CD8-positive, alpha-beta memory T cell (primary cell): ENCODE data around the gene ANP32E. TPM values are rescaled to one million over a fixed set of nuclear protein-coding genes. Genes with fewer than 3 reads are reported as not detected.
A peak's percentile ranks its signal among the peaks of the same experiment; 100 is the strongest.
"Not testable (repeated sequence)": the region's sequence is repeated elsewhere in the genome, so short reads cannot be mapped to it uniquely, and the experiment has no call there.

Experiments
- CTCF ChIA-PET: fragments of 350-600 bp; sonication (Branson Sonifier 250); formaldehyde crosslinking; loops from one replicate; lab custom pipeline; 2021; ENCODE audit warnings: antibody characterized with exemption; lab: Charles Lee
- POLR2A ChIA-PET: fragments of 350-600 bp; sonication (Branson Sonifier 250); formaldehyde crosslinking; loops from one replicate; lab custom pipeline; 2021; ENCODE audit warnings: antibody characterized with exemption; lab: Charles Lee
- DNase-seq, 5 donors: peaks; one replicate each; pipeline versions ENCODE4 v3.0.0 to v3.0.0-alpha.2; 2020 to 2022; ENCODE audit warnings: mixed read lengths in 1 of 5
- H3K27ac ChIP-seq: one replicate; pipeline ENCODE4 v1.7.0; 2013; ENCODE audit warnings: low read depth, mild to moderate bottlenecking, low read length, moderate library complexity
- H3K27me3 ChIP-seq: 2 replicates; pipeline ENCODE4 v1.7.0; 2013; ENCODE audit warnings: low read length, mild to moderate bottlenecking; ENCODE audit not compliant: insufficient read depth, poor library complexity, severe bottlenecking
- H3K36me3 ChIP-seq: 2 replicates; pipeline ENCODE4 v1.7.0; 2013; ENCODE audit warnings: mild to moderate bottlenecking, low read length, moderate library complexity; ENCODE audit not compliant: insufficient read depth
- H3K4me1 ChIP-seq: 2 replicates; pipeline ENCODE4 v1.7.0; 2013; ENCODE audit warnings: mild to moderate bottlenecking, low read length, moderate library complexity; ENCODE audit not compliant: insufficient read depth
- H3K4me3 ChIP-seq: 2 replicates; pipeline ENCODE4 v1.7.0; 2013; ENCODE audit warnings: mild to moderate bottlenecking, low read length
- H3K9me3 ChIP-seq: 2 replicates; pipeline ENCODE4 v1.7.0; 2013; ENCODE audit warnings: mild to moderate bottlenecking, low read length
- H3K27ac Mint-ChIP-seq, 8 donors: one replicate each; pipeline ENCODE4 v1.8.0; 2020 to 2021; ENCODE audit warnings: mixed read lengths in 8 of 8, mild to moderate bottlenecking in 6 of 8, inconsistent platforms in 3 of 8, moderate library complexity in 3 of 8
- H3K27me3 Mint-ChIP-seq, 2 donors: one replicate each; pipeline ENCODE4 v1.8.0; 2020 to 2021; ENCODE audit warnings: mixed read lengths in 2 of 2, mild to moderate bottlenecking in 1 of 2, moderate library complexity in 1 of 2
- H3K36me3 Mint-ChIP-seq, 3 donors: one replicate each; pipeline ENCODE4 v1.8.0; 2020 to 2021; ENCODE audit warnings: mixed read lengths in 3 of 3, inconsistent platforms in 1 of 3, mild to moderate bottlenecking in 1 of 3
- H3K4me1 Mint-ChIP-seq, 3 donors: one replicate each; pipeline ENCODE4 v1.8.0; 2020 to 2021; ENCODE audit warnings: mixed read lengths in 3 of 3, inconsistent platforms in 1 of 3, mild to moderate bottlenecking in 1 of 3
- H3K4me3 Mint-ChIP-seq, 7 donors: one replicate each; pipeline ENCODE4 v1.8.0; 2020 to 2021; ENCODE audit warnings: mixed read lengths in 7 of 7, mild to moderate bottlenecking in 6 of 7, moderate library complexity in 4 of 7, inconsistent platforms in 2 of 7
- H3K9me3 Mint-ChIP-seq, 5 donors: one replicate each; pipeline ENCODE4 v1.8.0; 2020 to 2022; ENCODE audit warnings: mixed read lengths in 5 of 5, mild to moderate bottlenecking in 3 of 5, moderate library complexity in 2 of 5, inconsistent platforms in 1 of 5
- polyA plus RNA-seq: library from polyadenylated mRNA; unstranded; fragments of 300-500 nt; fragmentation: Illumina TruSeq; gene quantifications from one replicate; pipeline ENCODE4 v1.2.3, GENCODE V29; 2021
- total RNA-seq, 2 experiments: library from RNA; stranded (reverse); gene quantifications; one replicate each; pipeline ENCODE4 v1.2.3, GENCODE V29; 2021

ANP32E gene
- total and polyA plus RNA-seq, 3 experiments from 2014 or later, result 57.9 to 154 (median 154) TPM

GRCh38 chr1:150186789-150187559, 48.9 kb downstream of the ANP32E start:
- H3K27ac ChIP-seq, result no peak overlapping the region
- H3K27ac Mint-ChIP-seq, result peak overlapping the region in 6 of 8 donors; percentile 35 to 72 (median 62)
- H3K9me3 ChIP-seq, result no peaks in the 10 kb centered on the region
- peak in 2 of 5 donors; percentile 45 to 59 for DNase-seq
- no peaks in the 10 kb centered on the region for H3K4me1 ChIP-seq
- no peaks in the 10 kb centered on the region for H3K9me3 Mint-ChIP-seq
- H3K36me3 ChIP-seq, result no peaks in the 10 kb centered on the region
- H3K4me3 ChIP-seq, result no peak overlapping the region
- H3K27me3 Mint-ChIP-seq, result peaks cover 0 to 6% of the 10 kb centered on the region in 2 donors
- H3K4me3 Mint-ChIP-seq, result peak overlapping the region in 5 of 7 donors; percentile 4 to 62 (median 33)
- ChIA-PET CTCF (interaction anchor here (0.6 to 3.5 kb wide), 33 partner anchors 9 to 299 kb away, joined by 3 to 42 read pairs (median 4); partner anchors contain the start of genes ANP32E, BOLA1, PLEKHO1 and VPS45), POLR2A (interaction anchor here (0.6 to 2.0 kb wide), 7 partner anchors 114 to 505 kb away, joined by 3 to 15 read pairs (median 4); a partner anchor contains a TSS)
- no peaks in the 10 kb centered on the region for H3K27me3 ChIP-seq
- no peaks in the 10 kb centered on the region for H3K36me3 Mint-ChIP-seq
- H3K4me1 Mint-ChIP-seq, result peaks cover 7 to 13% (median 10%) of the 10 kb centered on the region in 3 donors

DNA sequence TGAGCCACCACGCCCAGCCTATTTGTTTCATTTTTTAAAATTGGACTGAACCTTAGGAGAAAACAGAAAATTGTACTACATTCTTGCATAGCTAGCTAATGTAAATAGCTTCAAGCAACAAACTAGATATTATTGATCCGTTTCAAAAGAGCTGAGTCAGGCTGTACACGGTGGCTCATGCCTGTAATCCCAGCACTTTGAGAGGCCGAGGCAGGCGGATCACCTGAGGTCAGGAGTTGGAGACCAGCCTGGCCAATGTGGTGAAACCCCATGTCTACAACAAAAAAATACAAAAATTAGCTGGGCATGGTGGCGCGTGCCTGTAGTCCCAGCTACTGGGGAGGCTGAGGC, 49.5 kb downstream of the ANP32E start:
- Mint-ChIP-seq H3K27ac (peak overlapping the region in 2 of 8 donors; percentile 68 to 72), H3K4me1 (peaks cover 7 to 13% (median 10%) of the 10 kb centered on the region in 3 donors)
- POLR2A ChIA-PET, result interaction anchor here (0.7 to 2.0 kb wide), 3 partner anchors 113 to 299 kb away, joined by 4 to 15 read pairs (median 14); a partner anchor contains a TSS
- H3K4me3 Mint-ChIP-seq, H3K9me3 ChIP-seq, H3K36me3 ChIP-seq, H3K36me3 Mint-ChIP-seq, H3K27me3 Mint-ChIP-seq, H3K4me1 ChIP-seq, H3K27me3 ChIP-seq, H3K4me3 ChIP-seq, H3K27ac ChIP-seq, H3K9me3 Mint-ChIP-seq, DNase-seq: not testable (repeated sequence)
- CTCF ChIA-PET, result interaction anchor here (0.8 to 3.5 kb wide), 20 partner anchors 11 to 298 kb away, joined by 3 to 42 read pairs (median 6); partner anchors contain the start of genes PLEKHO1 and VPS45

- H3K9me3 Mint-ChIP-seq, result no peaks in the 10 kb centered on the region
- no peak overlapping the region for H3K27ac Mint-ChIP-seq
- no peak overlapping the region for H3K4me3 Mint-ChIP-seq
- no peaks in the 10 kb centered on the region for H3K4me1 ChIP-seq
- H3K36me3 ChIP-seq, result no peaks in the 10 kb centered on the region
- DNase-seq, result no peak
- H3K36me3 Mint-ChIP-seq, result no peaks in the 10 kb centered on the region
- no peaks in the 10 kb centered on the region for H3K9me3 ChIP-seq
- H3K27ac ChIP-seq, result no peak overlapping the region
- ChIA-PET POLR2A (no interaction called here), CTCF (interaction anchor here (0.6 to 3.5 kb wide), 6 partner anchors 20 to 224 kb away, joined by 3 to 42 read pairs (median 18); partner anchors contain the start of gene VPS45)
- H3K4me3 ChIP-seq, result no peak overlapping the region
- H3K4me1 Mint-ChIP-seq, result peaks cover 7 to 13% (median 10%) of the 10 kb centered on the region in 3 donors
- peaks cover 0 to 6% of the 10 kb centered on the region in 2 donors for H3K27me3 Mint-ChIP-seq
- H3K27me3 ChIP-seq, result no peaks in the 10 kb centered on the region
Measured at GRCh38 chr1:150185481-150185880, 50.4 kb downstream of the ANP32E start.

DNA sequence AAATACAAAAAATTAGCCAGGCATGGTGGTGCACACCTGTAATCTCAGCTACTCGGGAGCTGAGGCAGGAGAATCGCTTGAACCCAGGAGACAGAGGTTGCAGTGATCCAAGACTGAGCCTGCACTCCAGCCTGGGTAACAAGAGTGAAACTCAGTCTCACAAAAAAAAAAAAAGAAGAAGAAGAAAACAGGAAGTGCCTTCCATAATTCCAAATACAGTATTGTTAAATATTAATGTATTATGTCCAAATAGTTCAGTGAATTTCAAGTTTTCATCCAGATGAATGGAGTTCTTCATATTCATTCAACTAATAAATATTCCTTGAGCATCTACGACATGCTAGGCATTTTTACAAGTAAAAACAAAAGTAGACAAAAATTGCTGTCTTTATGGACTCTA, 52.9 kb downstream of the ANP32E start:
- Histone ChIP-seq H3K27me3 (no peaks in the 10 kb centered on the region), H3K4me3 (no peak overlapping the region), H3K9me3 (no peaks in the 10 kb centered on the region), H3K36me3 (no peaks in the 10 kb centered on the region), H3K4me1 (no peaks in the 10 kb centered on the region), H3K27ac (no peak overlapping the region)
- Mint-ChIP-seq H3K36me3 (no peaks in the 10 kb centered on the region), H3K4me3 (no peak overlapping the region), H3K9me3 (no peaks in the 10 kb centered on the region), H3K27me3 (no peaks in the 10 kb centered on the region), H3K4me1 (peaks cover 7 to 13% (median 10%) of the 10 kb centered on the region in 3 donors), H3K27ac (no peak overlapping the region)
- ChIA-PET CTCF (no interaction called here), POLR2A (no interaction called here)
- no peak for DNase-seq

GRCh38 chr1:150182247-150182646, 53.7 kb downstream of the ANP32E start:
- Histone ChIP-seq H3K4me1 (no peaks in the 10 kb centered on the region), H3K27ac (no peak overlapping the region), H3K36me3 (no peaks in the 10 kb centered on the region), H3K4me3 (no peak overlapping the region), H3K9me3 (no peaks in the 10 kb centered on the region), H3K27me3 (no peaks in the 10 kb centered on the region)
- no peaks in the 10 kb centered on the region for H3K36me3 Mint-ChIP-seq
- POLR2A ChIA-PET, result interaction anchor here (0.7 kb wide), 1 partner anchor 11 kb away, joined by 3 read pairs; no protein-coding TSS in a partner anchor
- no peak overlapping the region for H3K4me3 Mint-ChIP-seq
- H3K27me3 Mint-ChIP-seq, result no peaks in the 10 kb centered on the region
- peaks cover 4 to 9% (median 6%) of the 10 kb centered on the region in 3 donors for H3K4me1 Mint-ChIP-seq
- CTCF ChIA-PET, result no interaction called here
- DNase-seq, result no peak
- H3K27ac Mint-ChIP-seq, result no peak overlapping the region
- no peaks in the 10 kb centered on the region for H3K9me3 Mint-ChIP-seq

DNA sequence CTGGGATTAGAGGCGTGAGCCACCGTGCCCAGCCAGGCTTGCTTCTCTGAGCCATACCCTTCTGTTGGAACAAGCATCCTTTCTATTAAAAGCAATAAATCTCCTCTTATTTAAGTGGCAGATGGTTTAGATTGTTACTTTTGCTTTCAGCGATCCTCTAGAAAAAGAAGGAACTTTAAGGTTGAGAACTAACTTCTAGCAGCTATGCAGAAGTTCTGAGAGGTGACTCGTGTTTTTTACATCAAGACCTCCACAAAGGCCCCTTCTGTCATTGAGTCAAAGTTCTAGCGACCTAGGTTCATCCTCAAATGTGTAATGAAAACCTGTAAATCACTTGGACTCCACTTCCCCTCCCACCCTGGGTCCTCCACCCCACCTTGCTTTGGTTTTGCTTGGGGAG, 55.4 kb downstream of the ANP32E start:
- no peaks in the 10 kb centered on the region for H3K36me3 Mint-ChIP-seq
- Histone ChIP-seq H3K27me3 (no peaks in the 10 kb centered on the region), H3K9me3 (no peaks in the 10 kb centered on the region), H3K27ac (no peak overlapping the region), H3K4me1 (no peaks in the 10 kb centered on the region), H3K36me3 (no peaks in the 10 kb centered on the region), H3K4me3 (no peak overlapping the region)
- no peaks in the 10 kb centered on the region for H3K27me3 Mint-ChIP-seq
- no peak overlapping the region for H3K27ac Mint-ChIP-seq
- H3K4me3 Mint-ChIP-seq, result no peak overlapping the region
- POLR2A ChIA-PET, result interaction anchor here (0.6 kb wide), 1 partner anchor 130 kb away, joined by 3 read pairs; no protein-coding TSS in a partner anchor
- H3K4me1 Mint-ChIP-seq, result no peaks in the 10 kb centered on the region
- H3K9me3 Mint-ChIP-seq, result no peaks in the 10 kb centered on the region
- CTCF ChIA-PET, result interaction anchor here (1.7 kb wide), 1 partner anchor 11 kb away, joined by 3 read pairs; no protein-coding TSS in a partner anchor
- DNase-seq, result no peak

GRCh38 chr1:150179867-150180266, 56.0 kb downstream of the ANP32E start:
- no peak overlapping the region for H3K27ac Mint-ChIP-seq
- H3K4me3 Mint-ChIP-seq, result no peak overlapping the region
- H3K27ac ChIP-seq, result no peak overlapping the region
- H3K9me3 Mint-ChIP-seq, result no peaks in the 10 kb centered on the region
- H3K27me3 ChIP-seq, result no peaks in the 10 kb centered on the region
- DNase-seq, result no peak
- no peaks in the 10 kb centered on the region for H3K9me3 ChIP-seq
- H3K4me1 Mint-ChIP-seq, result no peaks in the 10 kb centered on the region
- CTCF ChIA-PET, result interaction anchor here (1.7 kb wide), 1 partner anchor 11 kb away, joined by 3 read pairs; no protein-coding TSS in a partner anchor
- no peaks in the 10 kb centered on the region for H3K27me3 Mint-ChIP-seq
- H3K36me3 ChIP-seq, result no peaks in the 10 kb centered on the region
- H3K36me3 Mint-ChIP-seq, result no peaks in the 10 kb centered on the region
- no peaks in the 10 kb centered on the region for H3K4me1 ChIP-seq
- no peak overlapping the region for H3K4me3 ChIP-seq
- POLR2A ChIA-PET, result no interaction called here

DNA sequence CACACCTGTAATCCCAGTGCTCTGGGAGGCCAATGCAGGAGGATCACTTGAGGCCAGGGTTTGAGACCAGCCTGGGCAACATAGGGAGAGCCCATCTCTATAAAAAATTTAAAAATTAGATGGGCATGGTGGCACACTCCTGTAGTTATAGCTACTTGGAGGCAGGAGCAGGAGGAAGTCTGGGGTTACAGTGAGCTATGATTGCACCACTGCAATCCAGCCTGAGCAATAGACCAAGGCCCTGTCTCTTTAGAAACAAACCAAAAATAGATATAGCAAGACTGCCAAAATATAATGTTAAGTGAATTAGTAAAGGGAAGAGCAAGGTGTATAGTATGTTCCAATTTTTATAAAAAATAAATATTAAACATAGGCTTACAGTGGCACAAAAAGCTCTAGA, 57.4 kb downstream of the ANP32E start:
- Mint-ChIP-seq H3K36me3 (no peaks in the 10 kb centered on the region), H3K4me3 (no peak overlapping the region), H3K4me1 (no peaks in the 10 kb centered on the region), H3K27ac (no peak overlapping the region), H3K9me3 (no peaks in the 10 kb centered on the region), H3K27me3 (no peaks in the 10 kb centered on the region)
- ChIA-PET POLR2A (no interaction called here), CTCF (interaction anchor here (1.0 kb wide), 1 partner anchor 9 kb away, joined by 3 read pairs; no protein-coding TSS in a partner anchor)
- no peak for DNase-seq
- H3K36me3 ChIP-seq, result no peaks in the 10 kb centered on the region
- H3K4me1 ChIP-seq, result no peaks in the 10 kb centered on the region
- no peaks in the 10 kb centered on the region for H3K27me3 ChIP-seq
- no peaks in the 10 kb centered on the region for H3K9me3 ChIP-seq
- no peak overlapping the region for H3K27ac ChIP-seq
- H3K4me3 ChIP-seq, result no peak overlapping the region
